ENCODE results near the gene NRTN. TPM values are rescaled to one million over a fixed set of nuclear protein-coding genes. Genes with fewer than 3 reads are reported as not detected.

The NRTN gene
- total RNA-seq, 1 donor from 2014 or later, result 0.85 TPM

GRCh38 chr19:5782945-5783919 lies 21.6 kb upstream of the NRTN start:
- no peak for TF ChIP-seq CTCF (IDR thresholded peaks at IDR 0.05)
- no peak overlapping the region for H3K4me3 ChIP-seq
- H3K36me3 ChIP-seq, result peaks cover 37 to 41% of the 10 kb centered on the region in 2 donors
- no peak overlapping the region for H3K27ac ChIP-seq
- H3K27me3 ChIP-seq, result no peaks in the 10 kb centered on the region
- no peaks in the 10 kb centered on the region for H3K9me3 ChIP-seq
- DNase-seq (ENCODE audit: low spot score in 2 of 2), result no peak
- intact Hi-C loops (cut with DNase I), result no loop called here
- H3K4me1 ChIP-seq, result no peaks in the 10 kb centered on the region

- Histone ChIP-seq H3K9me3 (no peaks in the 10 kb centered on the region), H3K36me3 (peaks cover 48 to 54% of the 10 kb centered on the region in 2 donors), H3K4me1 (no peaks in the 10 kb centered on the region), H3K4me3 (no peak within 1 kb of the TSS), H3K27ac (no peak within 1 kb of the TSS), H3K27me3 (no peaks in the 10 kb centered on the region)
- TF ChIP-seq CTCF (IDR thresholded peaks at IDR 0.05), result no peak
- no peak for DNase-seq (ENCODE audit: low spot score in 2 of 2)
- intact Hi-C loops (cut with DNase I), result loop anchor here (5.0 kb wide), 1 partner anchor 162 kb away; the partner anchor contains the start of genes SAFB and SAFB2
These were observed 20.2 kb upstream of the NRTN start, which contains the start of gene PRR22 for GRCh38 chr19:5784581-5785147. TSS of gene PRR22 (minus strand) at chr19:5784746. CDS start at chr19:5784660, 86 bp downstream.

DNA sequence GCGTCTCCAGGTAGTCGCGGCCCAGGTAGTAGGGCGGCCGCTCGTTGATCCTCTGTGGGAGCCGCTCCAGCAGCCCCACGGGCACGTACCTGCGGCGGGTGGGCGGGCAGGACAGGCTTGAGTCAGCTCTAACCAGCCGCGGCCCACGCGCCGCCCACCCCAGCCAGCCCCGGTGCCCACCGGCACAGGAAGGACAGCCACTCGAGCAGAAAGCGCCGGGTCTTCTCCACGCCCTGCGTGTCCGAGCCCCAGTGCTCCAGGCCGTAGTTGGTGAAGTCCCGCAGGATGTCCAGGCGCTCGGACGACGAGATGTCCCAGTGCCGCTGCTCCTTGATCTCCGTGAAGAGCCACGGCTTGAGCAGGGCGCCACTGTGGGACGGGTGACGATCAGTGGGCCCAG lies 19.4 kb upstream of the NRTN start:
- intact Hi-C loops (cut with DNase I), result loop anchor here (5.0 kb wide), 1 partner anchor 163 kb away; the partner anchor contains the start of genes SAFB and SAFB2
- Histone ChIP-seq H3K36me3 (peaks cover 53 to 56% of the 10 kb centered on the region in 2 donors), H3K9me3 (no peaks in the 10 kb centered on the region), H3K27ac (no peak overlapping the region), H3K4me3 (no peak overlapping the region), H3K27me3 (no peaks in the 10 kb centered on the region), H3K4me1 (peaks cover 3 to 5% of the 10 kb centered on the region in 2 donors)
- DNase-seq (ENCODE audit: low spot score in 2 of 2), result no peak
- no peak for TF ChIP-seq CTCF (IDR thresholded peaks at IDR 0.05)

- peaks cover 53 to 56% of the 10 kb centered on the region in 2 donors for H3K36me3 ChIP-seq
- no peak for TF ChIP-seq CTCF (IDR thresholded peaks at IDR 0.05)
These were observed 18.1 kb upstream of the NRTN start for GRCh38 chr19:5786593-5787408.

More at GRCh38 chr19:5786593-5787408, 18.1 kb upstream of the NRTN start:
- H3K9me3 ChIP-seq, result no peaks in the 10 kb centered on the region
- no peaks in the 10 kb centered on the region for H3K27me3 ChIP-seq
- peaks cover 3 to 5% of the 10 kb centered on the region in 2 donors for H3K4me1 ChIP-seq
- H3K4me3 ChIP-seq, result no peak overlapping the region
- no peak overlapping the region for H3K27ac ChIP-seq
- intact Hi-C loops (cut with DNase I), result loop anchor here (5.0 kb wide), 1 partner anchor 164 kb away; the partner anchor contains the start of genes SAFB and SAFB2
- no peak for DNase-seq (ENCODE audit: low spot score in 2 of 2)
